ENCODE data around the gene RAF1. TPM values are rescaled to one million over a fixed set of nuclear protein-coding genes. Genes with fewer than 3 reads are reported as not detected.

RAF1 gene
- total and polyA plus RNA-seq, 2 donors (not counting 1 experiment from before 2014, with no cell fraction given): 84.3 to 126 TPM

DNA sequence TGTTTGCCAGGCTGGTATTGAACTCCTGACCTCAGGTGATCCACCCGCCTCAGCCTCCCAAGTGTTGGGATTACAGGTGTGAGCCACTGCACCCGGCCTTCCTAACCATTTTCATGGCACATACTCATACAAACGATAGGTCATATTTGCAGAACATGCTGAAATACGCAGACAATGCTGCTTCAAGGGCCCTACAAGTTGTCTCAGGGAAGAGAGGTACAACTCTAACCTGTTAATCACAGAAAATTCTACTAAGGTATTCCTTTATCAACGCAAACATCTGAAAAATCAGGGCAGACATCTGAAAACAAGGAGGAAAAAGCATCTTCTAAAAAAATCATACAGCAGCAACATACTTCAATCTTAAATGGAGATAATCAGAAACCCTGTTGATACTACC lies 39.9 kb downstream of the RAF1 start:
- intact Hi-C loops (cut with micrococcal nuclease): no loop called here
- Histone ChIP-seq H3K4me3 (ENCODE audit: control extremely low read depth in 1 of 5, extremely low read depth in 1 of 5, insufficient read depth in 1 of 5, low read depth in 2 of 5, low read length in 4 of 5) (no peak overlapping the region), H4K20me1 (ENCODE audit: control insufficient read depth, insufficient read depth, low read length, poor library complexity, severe bottlenecking) (peaks cover 78% of the 10 kb centered on the region), H2AFZ (ENCODE audit: insufficient read depth, low read depth, low read length, poor library complexity, severe bottlenecking) (no peak overlapping the region), H3K4me1 (ENCODE audit: control insufficient read depth in 2 of 2, insufficient read depth in 2 of 2, low read length in 2 of 2) (peaks cover 18 to 26% of the 10 kb centered on the region in 2 donors), H3K79me2 (ENCODE audit: control insufficient read depth, insufficient read depth, low read length) (peaks cover 98% of the 10 kb centered on the region), H3K36me3 (replicated peaks in 1 of 2; ENCODE audit: control extremely low read depth in 1 of 2, control insufficient read depth in 1 of 2, extremely low read depth in 1 of 2, insufficient read depth in 2 of 2, low read length in 1 of 2) (no peaks in the 10 kb centered on the region), H3K27me3 (replicated peaks in 1 of 4; ENCODE audit: control extremely low read depth in 1 of 4, control insufficient read depth in 3 of 4, insufficient read depth in 4 of 4, low read length in 3 of 4) (no peaks in the 10 kb centered on the region), H3K9ac (ENCODE audit: low read length) (no peak overlapping the region), H3K4me2 (replicated peaks; ENCODE audit: low read depth, low read length, poor library complexity, severe bottlenecking) (no peak overlapping the region), H3K27ac (ENCODE audit: low read length in 2 of 2) (no peak overlapping the region), H3K9me3 (ENCODE audit: control extremely low read depth in 1 of 3, control insufficient read depth in 2 of 3, insufficient read depth in 1 of 3, low read length in 2 of 3) (no peaks in the 10 kb centered on the region)
- DNase-seq (no peak), ATAC-seq (ENCODE audit: low read depth) (no peak)
- WGBS (ENCODE audit: insufficient coverage): 94% methylated on average over 3 of the region's 5 CpGs
- Mint-ChIP-seq H3K4me3 (no peak overlapping the region), H3K4me1 (peaks cover 50% of the 10 kb centered on the region), H3K27me3 (no peaks in the 10 kb centered on the region), H3K27ac (no peak overlapping the region), H3K9me3 (ENCODE audit: insufficient read depth) (no peaks in the 10 kb centered on the region)
- POLR2A ChIA-PET: no interaction called here
- TF ChIP-seq EZH2 (IDR thresholded peaks at IDR 0.05; ENCODE audit: borderline replicate concordance, insufficient read depth, low read depth, low read length, poor library complexity, severe bottlenecking): no peak
- TF ChIP-seq, protein P1, sequence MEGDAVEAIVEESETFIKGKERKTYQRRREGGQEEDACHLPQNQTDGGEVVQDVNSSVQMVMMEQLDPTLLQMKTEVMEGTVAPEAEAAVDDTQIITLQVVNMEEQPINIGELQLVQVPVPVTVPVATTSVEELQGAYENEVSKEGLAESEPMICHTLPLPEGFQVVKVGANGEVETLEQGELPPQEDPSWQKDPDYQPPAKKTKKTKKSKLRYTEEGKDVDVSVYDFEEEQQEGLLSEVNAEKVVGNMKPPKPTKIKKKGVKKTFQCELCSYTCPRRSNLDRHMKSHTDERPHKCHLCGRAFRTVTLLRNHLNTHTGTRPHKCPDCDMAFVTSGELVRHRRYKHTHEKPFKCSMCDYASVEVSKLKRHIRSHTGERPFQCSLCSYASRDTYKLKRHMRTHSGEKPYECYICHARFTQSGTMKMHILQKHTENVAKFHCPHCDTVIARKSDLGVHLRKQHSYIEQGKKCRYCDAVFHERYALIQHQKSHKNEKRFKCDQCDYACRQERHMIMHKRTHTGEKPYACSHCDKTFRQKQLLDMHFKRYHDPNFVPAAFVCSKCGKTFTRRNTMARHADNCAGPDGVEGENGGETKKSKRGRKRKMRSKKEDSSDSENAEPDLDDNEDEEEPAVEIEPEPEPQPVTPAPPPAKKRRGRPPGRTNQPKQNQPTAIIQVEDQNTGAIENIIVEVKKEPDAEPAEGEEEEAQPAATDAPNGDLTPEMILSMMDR (IDR thresholded peaks at IDR 0.05): no peak
- CTCF ChIA-PET: no interaction called here

DNA sequence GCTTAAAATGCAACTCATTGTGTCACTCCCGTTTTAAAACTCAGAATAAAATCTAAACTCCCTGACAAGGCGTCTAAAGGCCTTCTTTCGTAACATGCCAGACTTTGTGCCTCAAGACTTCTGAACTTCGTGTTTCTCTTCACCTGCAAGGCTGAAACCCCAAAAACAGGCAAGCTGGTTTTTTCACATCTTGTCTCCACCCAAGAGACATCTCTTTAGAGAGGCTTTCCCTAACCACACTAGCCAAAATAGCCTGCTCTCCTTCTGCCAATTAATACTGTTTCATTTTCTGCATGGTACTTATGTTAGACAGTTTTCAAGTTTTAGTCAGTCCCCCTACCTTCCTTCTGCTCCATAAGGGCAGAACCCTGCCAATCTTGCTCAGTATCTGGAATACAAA lies 41.6 kb downstream of the RAF1 start:
- H3K27ac Mint-ChIP-seq: no peak overlapping the region
- ChIA-PET POLR2A (no interaction called here), CTCF (no interaction called here)
- H3K4me1 ChIP-seq (ENCODE audit: control insufficient read depth in 2 of 2, insufficient read depth in 2 of 2, low read length in 2 of 2): peaks cover 18 to 26% of the 10 kb centered on the region in 2 donors
- H3K9ac ChIP-seq (ENCODE audit: low read length): no peak overlapping the region
- peaks cover 5 to 13% of the 10 kb centered on the region in 2 experiments for H3K36me3 ChIP-seq (replicated peaks in 1 of 2; ENCODE audit: control extremely low read depth in 1 of 2, control insufficient read depth in 1 of 2, extremely low read depth in 1 of 2, insufficient read depth in 2 of 2, low read length in 1 of 2)
- H3K79me2 ChIP-seq (ENCODE audit: control insufficient read depth, insufficient read depth, low read length): peaks cover 98% of the 10 kb centered on the region
- H3K27me3 Mint-ChIP-seq: no peaks in the 10 kb centered on the region
- WGBS (ENCODE audit: insufficient coverage): 90% methylated on average over 4 of the region's 4 CpGs
- peak overlapping the region in 1 of 2 donors; percentile 7 for H3K27ac ChIP-seq (ENCODE audit: low read length in 2 of 2)
- no peaks in the 10 kb centered on the region for H3K9me3 Mint-ChIP-seq (ENCODE audit: insufficient read depth)
- no peak overlapping the region for H3K4me3 ChIP-seq (ENCODE audit: control extremely low read depth in 1 of 5, extremely low read depth in 1 of 5, insufficient read depth in 1 of 5, low read depth in 2 of 5, low read length in 4 of 5)
- no peak for DNase-seq
- H3K4me3 Mint-ChIP-seq: no peak overlapping the region
- no peaks in the 10 kb centered on the region for H3K9me3 ChIP-seq (ENCODE audit: control extremely low read depth in 1 of 3, control insufficient read depth in 2 of 3, insufficient read depth in 1 of 3, low read length in 2 of 3)
- peaks cover 83% of the 10 kb centered on the region for H4K20me1 ChIP-seq (ENCODE audit: control insufficient read depth, insufficient read depth, low read length, poor library complexity, severe bottlenecking)
- no peak for ATAC-seq (ENCODE audit: low read depth)
- intact Hi-C loops (cut with micrococcal nuclease): no loop called here
- no peak overlapping the region for H2AFZ ChIP-seq (ENCODE audit: insufficient read depth, low read depth, low read length, poor library complexity, severe bottlenecking)
- H3K4me2 ChIP-seq (replicated peaks; ENCODE audit: low read depth, low read length, poor library complexity, severe bottlenecking): no peak overlapping the region
- peaks cover 42% of the 10 kb centered on the region for H3K4me1 Mint-ChIP-seq
- H3K27me3 ChIP-seq (replicated peaks in 1 of 4; ENCODE audit: control extremely low read depth in 1 of 4, control insufficient read depth in 3 of 4, insufficient read depth in 4 of 4, low read length in 3 of 4): no peaks in the 10 kb centered on the region
- no peak for TF ChIP-seq EZH2 (IDR thresholded peaks at IDR 0.05; ENCODE audit: borderline replicate concordance, insufficient read depth, low read depth, low read length, poor library complexity, severe bottlenecking)
- TF ChIP-seq, protein P1 (IDR thresholded peaks at IDR 0.05): no peak

Data from B cell (primary cell).